Effector CD4-positive, alpha-beta T cell (primary cell): ENCODE data around the gene SERTAD4.
"Not testable (repeated sequence)": the region's sequence is repeated elsewhere in the genome, so short reads cannot be mapped to it uniquely, and the experiment has no call there.

ENCODE experiments used
- DNase-seq: peaks from one replicate; pipeline ENCODE4 v3.0.0-alpha.2; 2020

Gene SERTAD4

GRCh38 chr1:210262167-210262896 lies 29.7 kb downstream of the SERTAD4 start:
- DNase-seq: no peak

- DNase-seq: no peak
Observed at GRCh38 chr1:210262897-210263272, 30.3 kb downstream of the SERTAD4 start.

GRCh38 chr1:210263963-210264362 lies 31.4 kb downstream of the SERTAD4 start:
- no peak for DNase-seq

- DNase-seq: no peak
Observed at GRCh38 chr1:210264496-210265380, 32.1 kb downstream of the SERTAD4 start.

- DNase-seq: not testable (repeated sequence)
Observed at GRCh38 chr1:210265392-210265955, 32.9 kb downstream of the SERTAD4 start.

- no peak for DNase-seq
Observed at GRCh38 chr1:210269981-210270380, 37.4 kb downstream of the SERTAD4 start.

- no peak for DNase-seq
Observed at GRCh38 chr1:210272666-210273065, 40.1 kb downstream of the SERTAD4 start.

- no peak for DNase-seq
Observed at GRCh38 chr1:210280221-210280620, 47.6 kb downstream of the SERTAD4 start.

GRCh38 chr1:210288116-210288515 lies 55.5 kb downstream of the SERTAD4 start:
- DNase-seq: no peak

GRCh38 chr1:210289248-210289647 lies 56.7 kb downstream of the SERTAD4 start:
- DNase-seq: no peak

- no peak for DNase-seq
Observed at GRCh38 chr1:210291081-210291764, 58.6 kb downstream of the SERTAD4 start.

- no peak for DNase-seq
Observed at GRCh38 chr1:210291786-210292230, 59.2 kb downstream of the SERTAD4 start.

GRCh38 chr1:210292231-210292871 lies 59.8 kb downstream of the SERTAD4 start:
- DNase-seq: no peak

GRCh38 chr1:210293171-210293607 lies 60.6 kb downstream of the SERTAD4 start:
- no peak for DNase-seq

- no peak for DNase-seq
Observed at GRCh38 chr1:210294999-210295745, 62.6 kb downstream of the SERTAD4 start.
